ENCODE data around the gene RNF220. TPM values are rescaled to one million over a fixed set of nuclear protein-coding genes. Genes with fewer than 3 reads are reported as not detected.

Gene RNF220
- total and polyA plus RNA-seq, 9 of the 15 experiments (the other 6 are each of a cell fraction or from before 2014, with no cell fraction given): 5.1 to 117 (median 66.9) TPM

DNA sequence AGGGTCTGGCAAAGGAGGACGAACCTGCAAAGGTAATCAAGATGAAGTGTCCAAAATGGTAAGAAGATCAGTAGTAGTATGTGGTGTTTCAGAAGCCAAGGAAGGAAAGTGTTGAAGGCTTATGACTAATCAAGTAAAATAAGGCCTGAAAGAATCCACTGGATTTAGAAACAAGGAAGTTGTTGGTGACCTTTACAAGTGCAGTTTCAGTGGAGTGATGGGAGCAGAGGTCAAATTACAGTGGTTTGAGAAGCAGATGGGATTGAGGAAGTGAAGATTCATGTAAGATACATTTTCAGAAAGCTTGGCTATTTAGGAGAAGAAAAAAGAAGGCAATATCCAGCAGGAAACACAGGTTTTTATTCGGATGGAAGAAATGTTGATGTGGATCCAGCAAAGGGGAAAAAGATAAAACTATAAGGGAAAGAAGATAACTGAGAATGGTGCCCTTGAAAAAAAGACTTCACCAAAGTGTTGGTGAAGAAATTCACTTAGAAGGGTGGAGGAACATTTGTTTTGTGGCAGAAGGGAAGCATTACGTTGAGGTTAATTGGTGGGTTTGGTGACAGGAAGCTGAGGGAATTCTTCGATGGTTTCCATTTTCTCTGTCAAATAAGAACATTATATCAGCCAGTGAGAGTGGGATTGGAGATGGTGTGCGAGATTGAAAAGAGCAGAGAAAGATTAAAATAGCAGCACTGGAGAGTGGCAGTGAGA is 271.6 kb downstream of the RNF220 start (continued):
- TF ChIP-seq, protein P1, sequence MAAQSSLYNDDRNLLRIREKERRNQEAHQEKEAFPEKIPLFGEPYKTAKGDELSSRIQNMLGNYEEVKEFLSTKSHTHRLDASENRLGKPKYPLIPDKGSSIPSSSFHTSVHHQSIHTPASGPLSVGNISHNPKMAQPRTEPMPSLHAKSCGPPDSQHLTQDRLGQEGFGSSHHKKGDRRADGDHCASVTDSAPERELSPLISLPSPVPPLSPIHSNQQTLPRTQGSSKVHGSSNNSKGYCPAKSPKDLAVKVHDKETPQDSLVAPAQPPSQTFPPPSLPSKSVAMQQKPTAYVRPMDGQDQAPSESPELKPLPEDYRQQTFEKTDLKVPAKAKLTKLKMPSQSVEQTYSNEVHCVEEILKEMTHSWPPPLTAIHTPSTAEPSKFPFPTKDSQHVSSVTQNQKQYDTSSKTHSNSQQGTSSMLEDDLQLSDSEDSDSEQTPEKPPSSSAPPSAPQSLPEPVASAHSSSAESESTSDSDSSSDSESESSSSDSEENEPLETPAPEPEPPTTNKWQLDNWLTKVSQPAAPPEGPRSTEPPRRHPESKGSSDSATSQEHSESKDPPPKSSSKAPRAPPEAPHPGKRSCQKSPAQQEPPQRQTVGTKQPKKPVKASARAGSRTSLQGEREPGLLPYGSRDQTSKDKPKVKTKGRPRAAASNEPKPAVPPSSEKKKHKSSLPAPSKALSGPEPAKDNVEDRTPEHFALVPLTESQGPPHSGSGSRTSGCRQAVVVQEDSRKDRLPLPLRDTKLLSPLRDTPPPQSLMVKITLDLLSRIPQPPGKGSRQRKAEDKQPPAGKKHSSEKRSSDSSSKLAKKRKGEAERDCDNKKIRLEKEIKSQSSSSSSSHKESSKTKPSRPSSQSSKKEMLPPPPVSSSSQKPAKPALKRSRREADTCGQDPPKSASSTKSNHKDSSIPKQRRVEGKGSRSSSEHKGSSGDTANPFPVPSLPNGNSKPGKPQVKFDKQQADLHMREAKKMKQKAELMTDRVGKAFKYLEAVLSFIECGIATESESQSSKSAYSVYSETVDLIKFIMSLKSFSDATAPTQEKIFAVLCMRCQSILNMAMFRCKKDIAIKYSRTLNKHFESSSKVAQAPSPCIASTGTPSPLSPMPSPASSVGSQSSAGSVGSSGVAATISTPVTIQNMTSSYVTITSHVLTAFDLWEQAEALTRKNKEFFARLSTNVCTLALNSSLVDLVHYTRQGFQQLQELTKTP (IDR thresholded peaks at IDR 0.05; ENCODE audit: low read depth in 1 of 2, partially characterized antibody in 2 of 2): peak; percentile 29 to 35
- TF ChIP-seq, protein P2, sequence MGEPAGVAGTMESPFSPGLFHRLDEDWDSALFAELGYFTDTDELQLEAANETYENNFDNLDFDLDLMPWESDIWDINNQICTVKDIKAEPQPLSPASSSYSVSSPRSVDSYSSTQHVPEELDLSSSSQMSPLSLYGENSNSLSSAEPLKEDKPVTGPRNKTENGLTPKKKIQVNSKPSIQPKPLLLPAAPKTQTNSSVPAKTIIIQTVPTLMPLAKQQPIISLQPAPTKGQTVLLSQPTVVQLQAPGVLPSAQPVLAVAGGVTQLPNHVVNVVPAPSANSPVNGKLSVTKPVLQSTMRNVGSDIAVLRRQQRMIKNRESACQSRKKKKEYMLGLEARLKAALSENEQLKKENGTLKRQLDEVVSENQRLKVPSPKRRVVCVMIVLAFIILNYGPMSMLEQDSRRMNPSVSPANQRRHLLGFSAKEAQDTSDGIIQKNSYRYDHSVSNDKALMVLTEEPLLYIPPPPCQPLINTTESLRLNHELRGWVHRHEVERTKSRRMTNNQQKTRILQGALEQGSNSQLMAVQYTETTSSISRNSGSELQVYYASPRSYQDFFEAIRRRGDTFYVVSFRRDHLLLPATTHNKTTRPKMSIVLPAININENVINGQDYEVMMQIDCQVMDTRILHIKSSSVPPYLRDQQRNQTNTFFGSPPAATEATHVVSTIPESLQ (CRISPR knock-in tag; IDR thresholded peaks at IDR 0.05): no peak
- TF ChIP-seq, protein P3, sequence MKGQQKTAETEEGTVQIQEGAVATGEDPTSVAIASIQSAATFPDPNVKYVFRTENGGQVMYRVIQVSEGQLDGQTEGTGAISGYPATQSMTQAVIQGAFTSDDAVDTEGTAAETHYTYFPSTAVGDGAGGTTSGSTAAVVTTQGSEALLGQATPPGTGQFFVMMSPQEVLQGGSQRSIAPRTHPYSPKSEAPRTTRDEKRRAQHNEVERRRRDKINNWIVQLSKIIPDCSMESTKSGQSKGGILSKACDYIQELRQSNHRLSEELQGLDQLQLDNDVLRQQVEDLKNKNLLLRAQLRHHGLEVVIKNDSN (CRISPR knock-in tag; IDR thresholded peaks at IDR 0.05): no peak

Measured in K562 (cell line).